Measurements from ENCODE around the gene IGF2BP3.

GRCh38 chr7:23272275-23272674 lies 198.0 kb downstream of the IGF2BP3 start:
- TF ChIP-seq JUN (IDR thresholded peaks at IDR 0.05; ENCODE audit: borderline replicate concordance, insufficient read depth, insufficient read length, low read depth) (no peak), CTCF (IDR thresholded peaks at IDR 0.05; ENCODE audit: extremely low read depth in 1 of 2, insufficient read depth in 1 of 2, low read depth in 1 of 2, low read length in 2 of 2) (no peak)

Measured in endothelial cell of umbilical vein (primary cell).